K562 (cell line): ENCODE results near the gene USP16. TPM values are rescaled to one million over a fixed set of nuclear protein-coding genes. Genes with fewer than 3 reads are reported as not detected.

ENCODE experiments used
- ATAC-seq: fragments of 200-7000 bp; cut with Tn5 transposase; 3 replicates; pipeline ENCODE4 v1.9.1; 2020; ENCODE audit warnings: moderate library complexity
- BruUV-seq: library from RNA; stranded (reverse); fragments of 400-500 nt; replicated peaks from 2 replicates; lab custom pipeline; 2021; lab: Mats Ljungman, UMichigan
- CTCF ChIA-PET: fragments of 300-600 bp; formaldehyde crosslinking; extraction: SDS; loops from one replicate; lab custom pipeline; 2021; ENCODE audit warnings: low intra/inter-chr PET ratio; lab: Yijun Ruan, JAX
- POLR2A ChIA-PET: fragments of 300-600, 350-650 bp; sonication (Branson Sonifier 250); formaldehyde crosslinking; extraction: SDS; loops from one replicate; lab custom pipeline; 2021; ENCODE audit warnings: antibody characterized with exemption, inconsistent platforms; lab: Yijun Ruan, JAX
- DNase-seq, 4 experiments: peaks; one replicate each; pipeline versions ENCODE4 v3.0.0 to v3.0.0-alpha.2; 2011 to 2018; ENCODE audit warnings: low spot score in 3 of 4, mixed read lengths in 3 of 4; ENCODE audit errors: extremely low read depth in 1 of 4
- FAIRE-seq: peaks from 2 replicates; lab custom pipeline; 2011; peaks lifted over from hg19 to GRCh38; lab: Jason Lieb, UNC
- H2AFZ ChIP-seq: 2 replicates; pipeline ENCODE4 v1.6.0; 2011; ENCODE audit warnings: low read depth, low read length, control low read depth, inconsistent platforms
- H3K27ac ChIP-seq: fragments of 200-600 bp; 3 replicates; pipeline ENCODE4 v1.8.0; 2011; ENCODE audit warnings: low read depth, mild to moderate bottlenecking, control low read depth, inconsistent platforms, low read length, moderate library complexity, mixed read lengths; ENCODE audit errors: extremely low read depth
- H3K27me3 ChIP-seq, 2 experiments: fragments of 300-600 bp in 1 of 2; 2 replicates in 1 of 2; 3 replicates in 1 of 2; pipeline versions ENCODE4 v1.6.0 to v1.8.0; 2011; ENCODE audit warnings: inconsistent platforms in 2 of 2, low read length in 2 of 2, mild to moderate bottlenecking in 1 of 2, mixed read lengths in 1 of 2, moderate library complexity in 1 of 2; ENCODE audit not compliant: control insufficient read depth in 2 of 2, insufficient read depth in 2 of 2
- H3K36me3 ChIP-seq: fragments of 300-600 bp; 3 replicates; pipeline ENCODE4 v1.8.0; 2011; ENCODE audit warnings: mild to moderate bottlenecking, low read length, inconsistent platforms; ENCODE audit not compliant: control insufficient read depth, insufficient read depth
- H3K4me1 ChIP-seq, 2 experiments: fragments of 200-600 bp in 1 of 2; replicated peaks in 1 of 2; 2 replicates in 1 of 2; 3 replicates in 1 of 2; pipeline versions ENCODE4 v1.5.1 to v1.8.0; 2011; ENCODE audit warnings: inconsistent platforms in 2 of 2, low read length in 2 of 2, mild to moderate bottlenecking in 1 of 2, mixed read lengths in 1 of 2, moderate library complexity in 1 of 2; ENCODE audit not compliant: control insufficient read depth in 2 of 2, insufficient read depth in 2 of 2
- H3K4me2 ChIP-seq: 2 replicates; pipeline ENCODE4 v1.6.1; 2011; ENCODE audit warnings: low read length, control low read depth, inconsistent platforms, mixed read lengths; ENCODE audit not compliant: insufficient read depth
- H3K4me3 ChIP-seq: fragments of 200-600 bp; sonication (generic), shearing (Covaris generic); 2 replicates; pipeline ENCODE4 v1.5.1; 2016; ENCODE audit warnings: control low read depth, inconsistent platforms
- H3K79me2 ChIP-seq: fragments of 200-600 bp; 3 replicates; pipeline ENCODE4 v1.8.0; 2011; ENCODE audit warnings: low read length, inconsistent platforms; ENCODE audit not compliant: control insufficient read depth, insufficient read depth
- H3K9ac ChIP-seq, 2 experiments: 2 replicates each; pipeline versions ENCODE4 v1.6.0 to v1.6.1; 2011; ENCODE audit warnings: low read depth in 2 of 2, low read length in 2 of 2, control low read depth in 1 of 2, inconsistent platforms in 1 of 2, mild to moderate bottlenecking in 1 of 2, mixed read lengths in 1 of 2; ENCODE audit not compliant: insufficient read depth in 1 of 2
- H3K9me1 ChIP-seq: one replicate; pipeline ENCODE4 v1.6.0; 2011; ENCODE audit warnings: inconsistent platforms, mild to moderate bottlenecking, low read length, moderate library complexity; ENCODE audit not compliant: control insufficient read depth, insufficient read depth
- H3K9me3 ChIP-seq: replicated peaks from 2 replicates; pipeline ENCODE4 v1.5.1; 2011; ENCODE audit warnings: low read depth, low read length, inconsistent platforms; ENCODE audit not compliant: control insufficient read depth, insufficient read depth
- H4K20me1 ChIP-seq: replicated peaks from 2 replicates; pipeline ENCODE4 v1.6.1; 2011; ENCODE audit warnings: low read length, inconsistent platforms, mixed read lengths; ENCODE audit not compliant: control insufficient read depth, insufficient read depth
- ILF3 ChIP-seq: fragments of 450-650 bp; IDR thresholded peaks from 2 replicates; pipeline ENCODE4 v1.6.1; 2018; ENCODE audit warnings: antibody characterized with exemption, mild to moderate bottlenecking, moderate library complexity, borderline replicate concordance
- KLF10 ChIP-seq: fragments of 250-450 bp; sonication (Bioruptor Pico); IDR thresholded peaks from 2 replicates; pipeline ENCODE4 v1.6.1; 2021; ENCODE audit warnings: matching md5 sums
- SMC3 ChIP-seq: conservative IDR thresholded peaks from 2 replicates; pipeline ENCODE4 v1.6.1; 2011; ENCODE audit warnings: low read depth, low read length, improper control_type of control experiment; ENCODE audit not compliant: insufficient read depth
- XRCC5 ChIP-seq: fragments of 200-400 bp; formaldehyde crosslinking; IDR thresholded peaks from 2 replicates; pipeline ENCODE4 v1.6.1; 2017; ENCODE audit warnings: low read depth, mild to moderate bottlenecking, low read length
- ZNF609 ChIP-seq: sonication (generic); formaldehyde crosslinking; IDR thresholded peaks from 2 replicates; pipeline ENCODE4 v1.8.1; 2023; ENCODE audit warnings: missing genetic modification reagents, mild to moderate bottlenecking, borderline replicate concordance
- ZSCAN29 ChIP-seq: fragments of 450-650 bp; IDR thresholded peaks from 2 replicates; pipeline ENCODE4 v1.6.1; 2017
- whole genome bisulfite sequencing: fragments of 100-300 bp; shearing (Covaris generic); methylation state at CpG from one replicate; pipeline ENCODE4 v1.1.6; 2016; ENCODE audit warnings: low coverage, mixed read lengths; ENCODE audit not compliant: insufficient coverage; ENCODE audit errors: missing lambda C conversion rate; 5-methylcytosine and 5-hydroxymethylcytosine counted together
- in situ Hi-C: fragments of 300-500 bp; cut with MboI; formaldehyde crosslinking; loops from 4 replicates; pipeline ENCODE4 v1.15.0; 2018; ENCODE audit warnings: inconsistent platforms, mixed read lengths
- intact Hi-C: fragments of 100-400 bp; cut with micrococcal nuclease; formaldehyde crosslinking; loops from 2 replicates; pipeline ENCODE4 v1.14.2; 2022
- polyA plus RNA-seq, 8 experiments: library from polyadenylated mRNA; depleted of rRNA in 4 of 8; stranded (reverse) in 5 of 8; unstranded in 3 of 8; fragments of >200 nt; fragmentation: Nextera tagmentation in 2 of 8; fragmentation: Illumina TruSeq in 1 of 8; extraction: Ambion mirVana in 2 of 8; extraction: Trizol in 1 of 8; gene quantifications; 2 replicates each; pipeline versions ENCODE4 v1.2.1 to v1.2.3, GENCODE V29; 2011 to 2014; ENCODE audit warnings: inconsistent platforms in 1 of 8, missing spikeins in 1 of 8
- total RNA-seq, 7 experiments: library from RNA; depleted of rRNA in 6 of 7; stranded (reverse); fragments of >200 nt in 6 of 7; fragmentation: Illumina TruSeq in 2 of 7; extraction: Trizol in 2 of 7; gene quantifications; 2 replicates each; pipeline versions ENCODE4 v1.2.1 to v1.2.3, GENCODE V29; 2011 to 2021; ENCODE audit warnings: low replicate concordance in 1 of 7

USP16 gene
- total and polyA plus RNA-seq, 9 of the 15 experiments (the other 6 are each of a cell fraction or from before 2014, with no cell fraction given): 38.4 to 90.9 (median 62.8) TPM

GRCh38 chr21:29053011-29053553, 28.6 kb downstream of the USP16 start:
- POLR2A ChIA-PET: interaction anchor here (0.6 to 1.6 kb wide), 4 partner anchors 26 to 296 kb away, joined by 3 to 4 read pairs (median 4); partner anchors contain the start of gene LTN1
- 90% methylated on average over 5 of the region's 5 CpGs for WGBS
- Histone ChIP-seq H3K36me3 (peaks cover 92% of the 10 kb centered on the region), H2AFZ (no peak overlapping the region), H3K4me1 (no peaks in the 10 kb centered on the region), H3K9me1 (no peaks in the 10 kb centered on the region), H3K9ac (no peak overlapping the region), H3K27me3 (no peaks in the 10 kb centered on the region), H3K27ac (no peak overlapping the region), H3K9me3 (no peaks in the 10 kb centered on the region), H3K79me2 (no peaks in the 10 kb centered on the region), H3K4me2 (no peak overlapping the region), H3K4me3 (no peak overlapping the region)
- CTCF ChIA-PET: no interaction called here
- DNase-seq: no peak
- peak; percentile 6 for ATAC-seq
- intact Hi-C loops: no loop called here
- FAIRE-seq: no peak
- no TSS peak for BruUV-seq
- TF ChIP-seq ILF3 (no peak), ZNF609 (CRISPR knock-in tag) (no peak), SMC3 (no peak), ZSCAN29 (no peak), KLF10 (no peak), XRCC5 (no peak)
- TF ChIP-seq, all 486 proteins: peak for 0
- no peaks in the 10 kb centered on the region for H4K20me1 ChIP-seq
- in situ Hi-C loops: no loop called here
